ENCODE results near the gene C1orf87. TPM values are rescaled to one million over a fixed set of nuclear protein-coding genes. Genes with fewer than 3 reads are reported as not detected.

The C1orf87 gene
- total and polyA plus RNA-seq, 12 donors, result 0.14 TPM; not detected in 11

DNA sequence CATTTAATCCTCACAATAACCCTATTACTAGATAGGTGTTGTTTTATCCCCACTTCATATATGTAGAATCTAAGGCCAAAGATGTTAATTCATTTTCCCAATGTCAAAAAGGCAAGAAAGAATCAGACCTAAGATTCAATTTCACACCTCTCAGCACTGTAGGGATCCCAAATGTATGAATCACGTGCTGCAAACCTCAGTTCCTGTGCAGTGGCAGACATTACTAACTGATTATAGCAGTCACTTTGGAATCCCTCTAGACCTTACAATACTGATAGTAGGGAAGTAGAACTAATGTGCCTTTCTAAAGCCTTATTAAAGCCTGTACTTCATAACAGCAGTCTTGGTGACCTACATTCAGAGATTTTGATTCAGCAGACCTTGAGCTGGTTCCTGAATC is 2.3 kb downstream of the C1orf87 start:
- Histone ChIP-seq H3K27ac (no peak overlapping the region), H3K4me1 (replicated peaks in 1 of 2) (no peaks in the 10 kb centered on the region), H3K36me3 (replicated peaks in 1 of 2) (no peaks in the 10 kb centered on the region), H3K4me3 (no peak overlapping the region), H3K9me3 (replicated peaks in 1 of 3) (no peaks in the 10 kb centered on the region), H3K27me3 (peaks cover 16% of the 10 kb centered on the region)
- TF ChIP-seq, protein P1, sequence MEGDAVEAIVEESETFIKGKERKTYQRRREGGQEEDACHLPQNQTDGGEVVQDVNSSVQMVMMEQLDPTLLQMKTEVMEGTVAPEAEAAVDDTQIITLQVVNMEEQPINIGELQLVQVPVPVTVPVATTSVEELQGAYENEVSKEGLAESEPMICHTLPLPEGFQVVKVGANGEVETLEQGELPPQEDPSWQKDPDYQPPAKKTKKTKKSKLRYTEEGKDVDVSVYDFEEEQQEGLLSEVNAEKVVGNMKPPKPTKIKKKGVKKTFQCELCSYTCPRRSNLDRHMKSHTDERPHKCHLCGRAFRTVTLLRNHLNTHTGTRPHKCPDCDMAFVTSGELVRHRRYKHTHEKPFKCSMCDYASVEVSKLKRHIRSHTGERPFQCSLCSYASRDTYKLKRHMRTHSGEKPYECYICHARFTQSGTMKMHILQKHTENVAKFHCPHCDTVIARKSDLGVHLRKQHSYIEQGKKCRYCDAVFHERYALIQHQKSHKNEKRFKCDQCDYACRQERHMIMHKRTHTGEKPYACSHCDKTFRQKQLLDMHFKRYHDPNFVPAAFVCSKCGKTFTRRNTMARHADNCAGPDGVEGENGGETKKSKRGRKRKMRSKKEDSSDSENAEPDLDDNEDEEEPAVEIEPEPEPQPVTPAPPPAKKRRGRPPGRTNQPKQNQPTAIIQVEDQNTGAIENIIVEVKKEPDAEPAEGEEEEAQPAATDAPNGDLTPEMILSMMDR (IDR thresholded peaks at IDR 0.05), result no peak
- no peak for TF ChIP-seq POLR2A (IDR thresholded peaks at IDR 0.05)
- WGBS, 4 donors, result 25 to 44% (median 36%) methylated on average over 1 of the region's 1 CpG
- no peak for DNase-seq
- intact Hi-C loops (cut with DNase I), result no loop called here

DNA sequence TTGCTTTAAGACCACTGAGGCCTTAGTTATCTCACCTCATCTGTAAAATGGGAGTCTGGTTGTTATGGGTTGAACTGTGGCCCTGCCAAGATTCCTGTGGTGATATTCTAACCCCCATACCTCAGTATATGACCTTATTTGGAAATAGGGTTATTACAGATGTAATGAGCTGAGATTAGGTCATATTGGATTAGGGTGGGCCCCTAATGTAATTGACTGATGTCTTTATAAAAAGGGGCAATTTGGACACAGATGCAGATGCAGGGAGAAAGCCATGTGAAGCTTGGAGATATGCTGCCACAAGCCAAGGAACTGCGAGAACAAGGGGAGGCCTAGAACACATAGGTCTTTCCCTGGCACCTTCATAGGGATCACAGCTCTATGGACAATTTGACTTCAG is 3.9 kb downstream of the C1orf87 start:
- H3K4me3 ChIP-seq, result no peak overlapping the region
- 94 to 96% (median 95%) methylated on average over 1 of the region's 1 CpG for WGBS, 4 donors
- no peak for DNase-seq
- H3K27ac ChIP-seq, result no peak overlapping the region
- peaks cover 11% of the 10 kb centered on the region for H3K27me3 ChIP-seq
- H3K36me3 ChIP-seq (replicated peaks in 1 of 2), result no peaks in the 10 kb centered on the region
- H3K4me1 ChIP-seq (replicated peaks in 1 of 2), result no peaks in the 10 kb centered on the region
- TF ChIP-seq, protein P1 (IDR thresholded peaks at IDR 0.05), result no peak
- intact Hi-C loops (cut with DNase I), result no loop called here
- no peaks in the 10 kb centered on the region for H3K9me3 ChIP-seq (replicated peaks in 1 of 3)

GRCh38 chr1:60068393-60069045 is 5.1 kb downstream of the C1orf87 start:
- 54 to 75% (median 71%) methylated on average over 1 of the region's 1 CpG for WGBS, 4 donors

DNA sequence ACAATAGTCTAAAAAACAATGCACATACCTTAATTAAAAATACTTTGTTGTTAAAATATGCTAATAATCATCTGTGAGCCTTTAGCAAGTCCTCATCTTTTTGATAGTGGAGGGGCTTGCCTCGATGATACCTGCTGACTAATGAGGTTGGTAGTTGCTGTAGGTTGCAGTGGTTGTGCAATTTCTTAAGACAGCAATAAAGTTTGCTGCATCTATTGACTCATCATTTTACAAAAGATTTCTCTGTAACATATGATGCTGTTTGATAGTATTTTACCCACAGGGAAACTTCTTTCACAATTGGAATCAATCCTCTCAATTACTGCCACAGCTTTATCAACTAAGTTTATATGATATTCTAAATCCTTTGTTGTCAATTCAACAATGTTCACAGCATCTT is 7.6 kb downstream of the C1orf87 start:
- H3K36me3 ChIP-seq (replicated peaks in 1 of 2), result no peaks in the 10 kb centered on the region
- no peak for DNase-seq
- WGBS, 4 donors, result 64 to 94% (median 86%) methylated on average over 1 of the region's 1 CpG
- H3K27ac ChIP-seq, result no peak overlapping the region
- H3K4me3 ChIP-seq, result no peak overlapping the region
- H3K9me3 ChIP-seq (replicated peaks in 1 of 3), result no peaks in the 10 kb centered on the region
- TF ChIP-seq, protein P1 (IDR thresholded peaks at IDR 0.05), result no peak
- no peak for TF ChIP-seq POLR2A (IDR thresholded peaks at IDR 0.05)
- no peaks in the 10 kb centered on the region for H3K4me1 ChIP-seq (replicated peaks in 1 of 2)
- H3K27me3 ChIP-seq, result no peaks in the 10 kb centered on the region
- intact Hi-C loops (cut with DNase I), result no loop called here

More at GRCh38 chr1:60068393-60069045, 5.1 kb downstream of the C1orf87 start:
- Histone ChIP-seq H3K27ac (no peak overlapping the region), H3K27me3 (peaks cover 3% of the 10 kb centered on the region), H3K4me3 (no peak overlapping the region), H3K36me3 (replicated peaks in 1 of 2) (no peaks in the 10 kb centered on the region), H3K9me3 (replicated peaks in 1 of 3) (no peaks in the 10 kb centered on the region), H3K4me1 (replicated peaks in 1 of 2) (no peaks in the 10 kb centered on the region)
- intact Hi-C loops (cut with DNase I), result no loop called here
- TF ChIP-seq, protein P1 (IDR thresholded peaks at IDR 0.05), result no peak
- no peak for TF ChIP-seq POLR2A (IDR thresholded peaks at IDR 0.05)
- DNase-seq, result no peak

Measured in adrenal gland (tissue), 12 donors.